ENCODE data around the gene NHLH1. TPM values are rescaled to one million over a fixed set of nuclear protein-coding genes. Genes with fewer than 3 reads are reported as not detected.

Gene NHLH1
- total RNA-seq, 1 donor from 2014 or later, result 0.08 TPM

- TF ChIP-seq, protein P1, sequence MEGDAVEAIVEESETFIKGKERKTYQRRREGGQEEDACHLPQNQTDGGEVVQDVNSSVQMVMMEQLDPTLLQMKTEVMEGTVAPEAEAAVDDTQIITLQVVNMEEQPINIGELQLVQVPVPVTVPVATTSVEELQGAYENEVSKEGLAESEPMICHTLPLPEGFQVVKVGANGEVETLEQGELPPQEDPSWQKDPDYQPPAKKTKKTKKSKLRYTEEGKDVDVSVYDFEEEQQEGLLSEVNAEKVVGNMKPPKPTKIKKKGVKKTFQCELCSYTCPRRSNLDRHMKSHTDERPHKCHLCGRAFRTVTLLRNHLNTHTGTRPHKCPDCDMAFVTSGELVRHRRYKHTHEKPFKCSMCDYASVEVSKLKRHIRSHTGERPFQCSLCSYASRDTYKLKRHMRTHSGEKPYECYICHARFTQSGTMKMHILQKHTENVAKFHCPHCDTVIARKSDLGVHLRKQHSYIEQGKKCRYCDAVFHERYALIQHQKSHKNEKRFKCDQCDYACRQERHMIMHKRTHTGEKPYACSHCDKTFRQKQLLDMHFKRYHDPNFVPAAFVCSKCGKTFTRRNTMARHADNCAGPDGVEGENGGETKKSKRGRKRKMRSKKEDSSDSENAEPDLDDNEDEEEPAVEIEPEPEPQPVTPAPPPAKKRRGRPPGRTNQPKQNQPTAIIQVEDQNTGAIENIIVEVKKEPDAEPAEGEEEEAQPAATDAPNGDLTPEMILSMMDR (IDR thresholded peaks at IDR 0.05; ENCODE audit: insufficient read depth, low read length, poor library complexity, severe bottlenecking), result no peak
- no peak overlapping the region for H3K4me3 ChIP-seq (ENCODE audit: low read depth, low read length)
- no peak for DNase-seq (ENCODE audit: low read depth)
- no peaks in the 10 kb centered on the region for H3K27me3 ChIP-seq (ENCODE audit: control insufficient read depth, insufficient read depth, low read length)
- peaks cover 5% of the 10 kb centered on the region for H3K36me3 ChIP-seq (ENCODE audit: control insufficient read depth, insufficient read depth, low read length)
Measured at GRCh38 chr1:160358073-160358472, 8.8 kb upstream of the NHLH1 start.

- DNase-seq (ENCODE audit: low read depth), result no peak
- Histone ChIP-seq H3K27me3 (ENCODE audit: control insufficient read depth, insufficient read depth, low read length) (no peaks in the 10 kb centered on the region), H3K36me3 (ENCODE audit: control insufficient read depth, insufficient read depth, low read length) (no peaks in the 10 kb centered on the region), H3K4me3 (ENCODE audit: low read depth, low read length) (no peak overlapping the region)
- TF ChIP-seq, protein P1 (IDR thresholded peaks at IDR 0.05; ENCODE audit: insufficient read depth, low read length, poor library complexity, severe bottlenecking), result no peak
Measured at GRCh38 chr1:160359559-160360226, 7.2 kb upstream of the NHLH1 start.

DNA sequence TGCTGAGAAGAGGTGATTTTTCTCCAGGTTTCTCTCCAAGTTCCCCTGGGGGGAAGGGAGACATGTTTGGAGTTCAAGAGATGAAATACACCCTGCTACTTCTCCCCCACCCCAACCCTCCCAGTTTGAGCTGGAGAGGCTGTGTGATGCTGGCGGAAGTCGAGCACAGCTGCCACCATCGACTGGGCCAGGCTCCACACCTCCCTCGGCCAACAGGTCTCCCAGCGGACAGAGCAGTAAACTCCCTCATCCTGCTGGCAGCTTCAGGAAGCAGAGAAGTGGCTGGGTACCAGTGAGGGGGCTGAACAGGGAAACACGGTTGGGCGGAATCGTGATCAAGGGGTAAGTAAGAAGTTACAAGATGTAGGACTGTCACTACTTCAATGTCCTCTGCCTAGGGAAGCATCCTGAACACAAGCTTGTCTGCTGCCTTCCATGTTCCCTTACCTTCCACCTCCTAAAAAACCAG lies 6.6 kb upstream of the NHLH1 start:
- no peaks in the 10 kb centered on the region for H3K36me3 ChIP-seq (ENCODE audit: control insufficient read depth, insufficient read depth, low read length)
- no peaks in the 10 kb centered on the region for H3K27me3 ChIP-seq (ENCODE audit: control insufficient read depth, insufficient read depth, low read length)
- no peak for DNase-seq (ENCODE audit: low read depth)
- TF ChIP-seq, protein P1 (IDR thresholded peaks at IDR 0.05; ENCODE audit: insufficient read depth, low read length, poor library complexity, severe bottlenecking), result no peak
- no peak overlapping the region for H3K4me3 ChIP-seq (ENCODE audit: low read depth, low read length)

DNA sequence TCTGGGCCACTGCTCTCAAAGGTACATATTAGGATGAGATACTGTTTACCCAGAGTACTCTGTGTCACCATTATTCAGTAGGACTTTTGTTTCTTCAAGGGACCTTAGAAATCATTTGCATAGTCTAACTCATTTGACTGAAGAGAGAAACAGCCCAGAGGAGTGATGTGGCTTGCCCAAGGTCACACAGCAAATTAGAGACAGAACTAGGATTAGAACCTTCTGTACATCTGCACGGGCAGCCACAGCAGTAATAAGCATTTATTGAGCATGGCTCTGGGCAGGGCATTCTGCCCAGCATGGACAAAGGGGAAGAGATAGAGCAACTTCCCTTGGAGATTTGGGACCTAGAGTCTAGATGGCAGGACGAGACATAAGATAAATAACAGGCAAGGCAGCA lies 5.7 kb upstream of the NHLH1 start:
- Histone ChIP-seq H3K27me3 (ENCODE audit: control insufficient read depth, insufficient read depth, low read length) (no peaks in the 10 kb centered on the region), H3K4me3 (ENCODE audit: low read depth, low read length) (no peak overlapping the region), H3K36me3 (ENCODE audit: control insufficient read depth, insufficient read depth, low read length) (no peaks in the 10 kb centered on the region)
- TF ChIP-seq, protein P1 (IDR thresholded peaks at IDR 0.05; ENCODE audit: insufficient read depth, low read length, poor library complexity, severe bottlenecking), result no peak
- no peak for DNase-seq (ENCODE audit: low read depth)

DNA sequence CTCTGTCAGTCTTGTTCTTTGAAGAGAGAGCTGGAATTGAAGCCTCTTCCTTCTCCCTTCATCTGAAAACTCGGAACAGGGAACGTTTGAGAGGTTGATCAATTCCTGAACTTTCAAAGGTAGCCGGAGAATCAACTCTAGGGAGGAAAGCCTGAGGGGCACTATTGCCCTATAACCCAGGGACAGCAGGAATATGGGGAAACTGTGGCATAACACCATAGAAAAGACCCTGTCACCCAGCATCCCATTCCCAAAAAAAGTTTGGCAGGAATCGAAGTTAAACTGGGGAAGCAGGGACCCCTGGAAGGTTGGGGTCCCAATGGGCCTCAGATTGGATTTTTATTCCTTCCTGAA lies 5.1 kb upstream of the NHLH1 start:
- DNase-seq (ENCODE audit: low read depth), result no peak
- no peak overlapping the region for H3K4me3 ChIP-seq (ENCODE audit: low read depth, low read length)
- no peaks in the 10 kb centered on the region for H3K27me3 ChIP-seq (ENCODE audit: control insufficient read depth, insufficient read depth, low read length)
- no peaks in the 10 kb centered on the region for H3K36me3 ChIP-seq (ENCODE audit: control insufficient read depth, insufficient read depth, low read length)
- TF ChIP-seq, protein P1 (IDR thresholded peaks at IDR 0.05; ENCODE audit: insufficient read depth, low read length, poor library complexity, severe bottlenecking), result no peak

Measured in kidney epithelial cell (primary cell).